ENCODE data around the gene PHF11.
A peak's percentile ranks its signal among the peaks of the same experiment; 100 is the strongest.

The PHF11 gene

GRCh38 chr13:49495783-49496762, at the start of gene PHF11:
TSS of gene PHF11 (plus strand) at chr13:49495953. CDS start at chr13:49496002, 49 bp downstream.
- H3K27ac Mint-ChIP-seq: peak within 1 kb of the TSS; percentile 67
- H3K27me3 Mint-ChIP-seq: no peaks in the 10 kb centered on the region
- no peaks in the 10 kb centered on the region for H3K9me3 Mint-ChIP-seq
- DNase-seq (ENCODE audit: low spot score in 2 of 2) (peak; percentile 74 to 81), ATAC-seq (ENCODE audit: low read depth) (peak; percentile 85)
- H3K4me3 Mint-ChIP-seq: peak within 1 kb of the TSS; percentile 96
- peaks cover 32% of the 10 kb centered on the region for H3K4me1 Mint-ChIP-seq
- H3K36me3 Mint-ChIP-seq: peaks cover 5% of the 10 kb centered on the region

GRCh38 chr13:49446473-49446872, 49.3 kb upstream of the PHF11 start:
- H3K27ac Mint-ChIP-seq: peak overlapping the region; percentile 96
- peaks cover 17% of the 10 kb centered on the region for H3K36me3 Mint-ChIP-seq

GRCh38 chr13:49448753-49449152, 47.0 kb upstream of the PHF11 start:
- Mint-ChIP-seq H3K36me3 (peaks cover 23% of the 10 kb centered on the region), H3K4me3 (no peak overlapping the region), H3K4me1 (peaks cover 23% of the 10 kb centered on the region), H3K9me3 (peaks cover under 1% of the 10 kb centered on the region), H3K27me3 (no peaks in the 10 kb centered on the region), H3K27ac (peak overlapping the region; percentile 45)
- DNase-seq (ENCODE audit: low spot score in 2 of 2) (no peak), ATAC-seq (ENCODE audit: low read depth) (no peak)

More at GRCh38 chr13:49446473-49446872, 49.3 kb upstream of the PHF11 start:
- no peak for ATAC-seq (ENCODE audit: low read depth)
- DNase-seq (ENCODE audit: low spot score in 2 of 2): no peak
- H3K27me3 Mint-ChIP-seq: no peaks in the 10 kb centered on the region
- H3K4me1 Mint-ChIP-seq: peaks cover 25% of the 10 kb centered on the region
- peaks cover 1% of the 10 kb centered on the region for H3K9me3 Mint-ChIP-seq
- peak overlapping the region; percentile 58 for H3K4me3 Mint-ChIP-seq

- no peak for ATAC-seq (ENCODE audit: low read depth)
- peaks cover 25% of the 10 kb centered on the region for H3K36me3 Mint-ChIP-seq
- DNase-seq (ENCODE audit: low spot score in 2 of 2): no peak
- peak overlapping the region; percentile 23 for H3K27ac Mint-ChIP-seq
- H3K4me3 Mint-ChIP-seq: no peak overlapping the region
- peaks cover 20% of the 10 kb centered on the region for H3K4me1 Mint-ChIP-seq
- H3K27me3 Mint-ChIP-seq: no peaks in the 10 kb centered on the region
- H3K9me3 Mint-ChIP-seq: no peaks in the 10 kb centered on the region
These were observed 45.5 kb upstream of the PHF11 start for GRCh38 chr13:49450105-49450819.

GRCh38 chr13:49452725-49453457, 42.9 kb upstream of the PHF11 start:
- Mint-ChIP-seq H3K27me3 (no peaks in the 10 kb centered on the region), H3K4me3 (no peak overlapping the region), H3K27ac (no peak overlapping the region), H3K36me3 (peaks cover 24% of the 10 kb centered on the region), H3K4me1 (peaks cover 16% of the 10 kb centered on the region), H3K9me3 (no peaks in the 10 kb centered on the region)
- DNase-seq (ENCODE audit: low spot score in 2 of 2) (no peak), ATAC-seq (ENCODE audit: low read depth) (no peak)

- Mint-ChIP-seq H3K9me3 (no peaks in the 10 kb centered on the region), H3K4me1 (peaks cover 18% of the 10 kb centered on the region), H3K27me3 (no peaks in the 10 kb centered on the region), H3K4me3 (no peak overlapping the region), H3K27ac (no peak overlapping the region), H3K36me3 (peaks cover 28% of the 10 kb centered on the region)
- DNase-seq (ENCODE audit: low spot score in 2 of 2) (no peak), ATAC-seq (ENCODE audit: low read depth) (no peak)
These were observed 42.3 kb upstream of the PHF11 start for GRCh38 chr13:49453465-49453864.

- Mint-ChIP-seq H3K36me3 (peaks cover 25% of the 10 kb centered on the region), H3K4me1 (peaks cover 19% of the 10 kb centered on the region), H3K27ac (peak overlapping the region; percentile 76)
These were observed 41.3 kb upstream of the PHF11 start for GRCh38 chr13:49454388-49455006.

GRCh38 chr13:49455007-49455398, 40.8 kb upstream of the PHF11 start:
- no peak overlapping the region for H3K4me3 Mint-ChIP-seq

More at GRCh38 chr13:49454388-49455006, 41.3 kb upstream of the PHF11 start:
- H3K27me3 Mint-ChIP-seq: no peaks in the 10 kb centered on the region
- H3K4me3 Mint-ChIP-seq: peak overlapping the region; percentile 29
- DNase-seq (ENCODE audit: low spot score in 2 of 2): no peak
- no peaks in the 10 kb centered on the region for H3K9me3 Mint-ChIP-seq
- ATAC-seq (ENCODE audit: low read depth): peak; percentile 94

GRCh38 chr13:49456156-49456555, 39.6 kb upstream of the PHF11 start:
- no peaks in the 10 kb centered on the region for H3K9me3 Mint-ChIP-seq
- ATAC-seq (ENCODE audit: low read depth) (no peak), DNase-seq (ENCODE audit: low spot score in 2 of 2) (no peak)
- H3K4me3 Mint-ChIP-seq: no peak overlapping the region
- H3K4me1 Mint-ChIP-seq: peaks cover 11% of the 10 kb centered on the region
- H3K27ac Mint-ChIP-seq: no peak overlapping the region
- peaks cover 19% of the 10 kb centered on the region for H3K36me3 Mint-ChIP-seq
- H3K27me3 Mint-ChIP-seq: no peaks in the 10 kb centered on the region

More at GRCh38 chr13:49455007-49455398, 40.8 kb upstream of the PHF11 start:
- Mint-ChIP-seq H3K27me3 (no peaks in the 10 kb centered on the region), H3K36me3 (peaks cover 21% of the 10 kb centered on the region), H3K27ac (peak overlapping the region; percentile 76), H3K4me1 (peaks cover 16% of the 10 kb centered on the region), H3K9me3 (no peaks in the 10 kb centered on the region)
- ATAC-seq (ENCODE audit: low read depth) (peak; percentile 62), DNase-seq (ENCODE audit: low spot score in 2 of 2) (no peak)

GRCh38 chr13:49457221-49457620, 38.5 kb upstream of the PHF11 start:
- DNase-seq (ENCODE audit: low spot score in 2 of 2) (no peak), ATAC-seq (ENCODE audit: low read depth) (no peak)
- Mint-ChIP-seq H3K9me3 (no peaks in the 10 kb centered on the region), H3K4me1 (peaks cover 11% of the 10 kb centered on the region), H3K27ac (no peak overlapping the region), H3K36me3 (peaks cover 27% of the 10 kb centered on the region), H3K4me3 (no peak overlapping the region), H3K27me3 (no peaks in the 10 kb centered on the region)

GRCh38 chr13:49459580-49459979, 36.2 kb upstream of the PHF11 start:
- peaks cover 2% of the 10 kb centered on the region for H3K9me3 Mint-ChIP-seq
- no peak overlapping the region for H3K4me3 Mint-ChIP-seq
- no peak for ATAC-seq (ENCODE audit: low read depth)
- H3K27me3 Mint-ChIP-seq: no peaks in the 10 kb centered on the region
- H3K36me3 Mint-ChIP-seq: peaks cover 35% of the 10 kb centered on the region
- no peak for DNase-seq (ENCODE audit: low spot score in 2 of 2)
- no peak overlapping the region for H3K27ac Mint-ChIP-seq
- peaks cover 8% of the 10 kb centered on the region for H3K4me1 Mint-ChIP-seq

- Mint-ChIP-seq H3K27me3 (no peaks in the 10 kb centered on the region), H3K4me3 (no peak overlapping the region), H3K36me3 (peaks cover 37% of the 10 kb centered on the region), H3K9me3 (peaks cover 2% of the 10 kb centered on the region), H3K27ac (no peak overlapping the region), H3K4me1 (no peaks in the 10 kb centered on the region)
- ATAC-seq (ENCODE audit: low read depth) (no peak), DNase-seq (ENCODE audit: low spot score in 2 of 2) (no peak)
These were observed 31.7 kb upstream of the PHF11 start for GRCh38 chr13:49464085-49464484.

GRCh38 chr13:49464621-49465325, 31.0 kb upstream of the PHF11 start:
- H3K4me1 Mint-ChIP-seq: no peaks in the 10 kb centered on the region
- H3K4me3 Mint-ChIP-seq: no peak overlapping the region
- no peak for ATAC-seq (ENCODE audit: low read depth)
- H3K27me3 Mint-ChIP-seq: no peaks in the 10 kb centered on the region
- H3K36me3 Mint-ChIP-seq: peaks cover 42% of the 10 kb centered on the region
- H3K9me3 Mint-ChIP-seq: peaks cover 2% of the 10 kb centered on the region
- H3K27ac Mint-ChIP-seq: no peak overlapping the region
- DNase-seq (ENCODE audit: low spot score in 2 of 2): no peak
